Measurements from ENCODE around the gene GNAQ. TPM values are rescaled to one million over a fixed set of nuclear protein-coding genes. Genes with fewer than 3 reads are reported as not detected.

GNAQ gene
- total and polyA plus RNA-seq, 2 of the 13 experiments (the other 11 are each of a cell fraction or from before 2014, with no cell fraction given): 16.5 to 17.7 TPM

GRCh38 chr9:77794985-77795384 lies 236.6 kb downstream of the GNAQ start (continued):
- TF ChIP-seq MBD4 (IDR thresholded peaks at IDR 0.05; ENCODE audit: borderline replicate concordance, low read length) (no peak), ZNF550 (CRISPR knock-in tag; IDR thresholded peaks at IDR 0.05; ENCODE audit: borderline replicate concordance) (no peak), ZSCAN20 (CRISPR knock-in tag; IDR thresholded peaks at IDR 0.05; ENCODE audit: borderline replicate concordance) (no peak), HOXA7 (CRISPR knock-in tag; IDR thresholded peaks at IDR 0.05) (no peak), ZNF337 (CRISPR knock-in tag; IDR thresholded peaks at IDR 0.05; ENCODE audit: borderline replicate concordance, low read depth) (no peak), ZBTB42 (CRISPR knock-in tag; IDR thresholded peaks at IDR 0.05) (no peak), HMGA1 (CRISPR knock-in tag; conservative IDR thresholded peaks at IDR 0.05) (no peak), RFX1 (IDR thresholded peaks at IDR 0.05) (no peak), MAF1 (CRISPR knock-in tag; IDR thresholded peaks at IDR 0.05; ENCODE audit: borderline replicate concordance) (no peak), ZNF572 (CRISPR knock-in tag; IDR thresholded peaks at IDR 0.05) (no peak), PHB2 (IDR thresholded peaks at IDR 0.05; ENCODE audit: partially characterized antibody) (no peak), ZFP91 (CRISPR knock-in tag; IDR thresholded peaks at IDR 0.05; ENCODE audit: borderline replicate concordance) (no peak), RBM22 (optimal IDR thresholded peaks at IDR 0.05; ENCODE audit: low read length) (no peak), ZBTB4 (CRISPR knock-in tag; IDR thresholded peaks at IDR 0.05; ENCODE audit: borderline replicate concordance) (no peak)

All from HepG2 (cell line).